ENCODE measurements around the gene CSAD.

Gene CSAD

GRCh38 chr12:53187145-53187899 is 6.6 kb upstream of the CSAD start:
- no peak for DNase-seq
- no peak overlapping the region for H3K4me3 ChIP-seq (ENCODE audit: low read depth, low read length)
- H3K36me3 ChIP-seq, result peaks cover 54% of the 10 kb centered on the region
- H3K9me3 ChIP-seq, result no peaks in the 10 kb centered on the region
- H3K27me3 ChIP-seq, result no peaks in the 10 kb centered on the region
- TF ChIP-seq CTCF (IDR thresholded peaks at IDR 0.05; ENCODE audit: low read depth, low read length), result no peak
- no peaks in the 10 kb centered on the region for H3K4me1 ChIP-seq

GRCh38 chr12:53186745-53187144 is 6.0 kb upstream of the CSAD start:
- H3K4me1 ChIP-seq, result no peaks in the 10 kb centered on the region
- H3K27me3 ChIP-seq, result no peaks in the 10 kb centered on the region
- H3K36me3 ChIP-seq, result peaks cover 60% of the 10 kb centered on the region
- no peak for DNase-seq
- H3K4me3 ChIP-seq (ENCODE audit: low read depth, low read length), result no peak overlapping the region
- no peaks in the 10 kb centered on the region for H3K9me3 ChIP-seq
- no peak for TF ChIP-seq CTCF (IDR thresholded peaks at IDR 0.05; ENCODE audit: low read depth, low read length)

- H3K4me3 ChIP-seq (ENCODE audit: low read depth, low read length), result no peak overlapping the region
- no peak for DNase-seq
- H3K27me3 ChIP-seq, result no peaks in the 10 kb centered on the region
- H3K36me3 ChIP-seq, result peaks cover 64% of the 10 kb centered on the region
- H3K4me1 ChIP-seq, result no peaks in the 10 kb centered on the region
- no peaks in the 10 kb centered on the region for H3K9me3 ChIP-seq
- 0 out of 2 replicates have a peak, but pooled peaks have one; percentile 6 for TF ChIP-seq CTCF (IDR thresholded peaks at IDR 0.05; ENCODE audit: low read depth, low read length)
Measured at GRCh38 chr12:53185582-53186153, 4.9 kb upstream of the CSAD start.

- no peak for TF ChIP-seq CTCF (IDR thresholded peaks at IDR 0.05; ENCODE audit: low read depth, low read length)
- no peak for DNase-seq
- H3K9me3 ChIP-seq, result no peaks in the 10 kb centered on the region
- no peaks in the 10 kb centered on the region for H3K4me1 ChIP-seq
- no peaks in the 10 kb centered on the region for H3K27me3 ChIP-seq
- H3K36me3 ChIP-seq, result peaks cover 64% of the 10 kb centered on the region
- H3K4me3 ChIP-seq (ENCODE audit: low read depth, low read length), result no peak overlapping the region
Measured at GRCh38 chr12:53184828-53185227, 4.1 kb upstream of the CSAD start.

GRCh38 chr12:53182903-53183302 is 2.2 kb upstream of the CSAD start:
- no peak for DNase-seq
- Histone ChIP-seq H3K27me3 (no peaks in the 10 kb centered on the region), H3K36me3 (peaks cover 62% of the 10 kb centered on the region), H3K9me3 (no peaks in the 10 kb centered on the region), H3K4me3 (ENCODE audit: low read depth, low read length) (no peak overlapping the region), H3K4me1 (no peaks in the 10 kb centered on the region)
- no peak for TF ChIP-seq CTCF (IDR thresholded peaks at IDR 0.05; ENCODE audit: low read depth, low read length)

- H3K4me3 ChIP-seq (ENCODE audit: low read depth, low read length), result peak overlapping the region; percentile 77
- H3K4me1 ChIP-seq, result no peaks in the 10 kb centered on the region
- no peak for DNase-seq
- peaks cover 52% of the 10 kb centered on the region for H3K36me3 ChIP-seq
- H3K9me3 ChIP-seq, result no peaks in the 10 kb centered on the region
- TF ChIP-seq CTCF (IDR thresholded peaks at IDR 0.05; ENCODE audit: low read depth, low read length), result no peak
- no peaks in the 10 kb centered on the region for H3K27me3 ChIP-seq
Measured at GRCh38 chr12:53181935-53182334, 1.2 kb upstream of the CSAD start.

Data from BE2C (cell line).